Esophagus squamous epithelium (tissue), 5 donors: ENCODE measurements around the gene EPB41L1. TPM values are rescaled to one million over a fixed set of nuclear protein-coding genes. Genes with fewer than 3 reads are reported as not detected.

Source experiments
- DNase-seq: peaks from one replicate; lab custom pipeline; 2025; lab: John Stamatoyannopoulos, UW
- H3K27ac ChIP-seq, 4 donors: fragments of 200-600 bp; sonication (generic); one replicate each; pipeline ENCODE4 v1.5.1; 2016 to 2019; ENCODE audit warnings: mild to moderate bottlenecking in 1 of 4
- H3K27me3 ChIP-seq, 4 donors: fragments of 200-600 bp; sonication (generic); 1 replicate in 3 of 4; 2 replicates in 1 of 4; pipeline versions ENCODE4 v1.5.1 to v1.6.0; 2017 to 2021; ENCODE audit warnings: antibody characterized with exemption in 1 of 4
- H3K36me3 ChIP-seq, 3 donors: fragments of 200-600 bp; sonication (generic); one replicate each; pipeline ENCODE4 v1.5.1; 2016 to 2019
- H3K4me1 ChIP-seq, 3 donors: fragments of 200-600 bp; sonication (generic); one replicate each; pipeline ENCODE4 v1.5.1; 2017 to 2019
- H3K4me3 ChIP-seq, 4 donors: fragments of 200-600 bp; sonication (generic); 1 replicate in 3 of 4; 2 replicates in 1 of 4; pipeline ENCODE4 v1.5.1; 2016 to 2019; ENCODE audit warnings: mild to moderate bottlenecking in 2 of 4, moderate library complexity in 1 of 4
- H3K9me3 ChIP-seq, 3 donors: fragments of 200-600 bp; sonication (generic); one replicate each; pipeline ENCODE4 v1.5.1; 2016 to 2019
- POLR2A ChIP-seq, 4 donors: fragments of 450-650 bp; IDR thresholded peaks; one replicate each; pipeline ENCODE4 v1.6.1; 2017; ENCODE audit warnings: antibody characterized with exemption in 4 of 4, mild to moderate bottlenecking in 4 of 4, moderate library complexity in 3 of 4
- WGBS, 2 donors: methylation state at CpG; one replicate each; pipeline ENCODE4 v1.1.5; 2018; 5-methylcytosine and 5-hydroxymethylcytosine counted together
- intact Hi-C: fragments of 100-400 bp; cut with DNase I; formaldehyde crosslinking; loops from one replicate; pipeline ENCODE4 v1.15.0; 2022
- total RNA-seq, 4 donors: library from RNA; depleted of rRNA; stranded (reverse); fragments of >200 nt; gene quantifications; one replicate each; pipeline ENCODE4 v1.1.0, GENCODE V29; 2016
- TF ChIP-seq, protein P1 (sequence below), 6 experiments: fragments of 450-650 bp in 4 of 6; fragments of 200-600 bp in 2 of 6; sonication (generic) in 2 of 6; IDR thresholded peaks; one replicate each; pipeline ENCODE4 v1.5.1; 2016 to 2019; ENCODE audit warnings: antibody characterized with exemption in 6 of 6, mild to moderate bottlenecking in 4 of 6, moderate library complexity in 4 of 6
- donor health status: DM: yes; HTN: yes; CAD: no.

Gene EPB41L1
- total RNA-seq, 4 donors from 2014 or later = 39.1 to 112 (median 85.7) TPM

DNA sequence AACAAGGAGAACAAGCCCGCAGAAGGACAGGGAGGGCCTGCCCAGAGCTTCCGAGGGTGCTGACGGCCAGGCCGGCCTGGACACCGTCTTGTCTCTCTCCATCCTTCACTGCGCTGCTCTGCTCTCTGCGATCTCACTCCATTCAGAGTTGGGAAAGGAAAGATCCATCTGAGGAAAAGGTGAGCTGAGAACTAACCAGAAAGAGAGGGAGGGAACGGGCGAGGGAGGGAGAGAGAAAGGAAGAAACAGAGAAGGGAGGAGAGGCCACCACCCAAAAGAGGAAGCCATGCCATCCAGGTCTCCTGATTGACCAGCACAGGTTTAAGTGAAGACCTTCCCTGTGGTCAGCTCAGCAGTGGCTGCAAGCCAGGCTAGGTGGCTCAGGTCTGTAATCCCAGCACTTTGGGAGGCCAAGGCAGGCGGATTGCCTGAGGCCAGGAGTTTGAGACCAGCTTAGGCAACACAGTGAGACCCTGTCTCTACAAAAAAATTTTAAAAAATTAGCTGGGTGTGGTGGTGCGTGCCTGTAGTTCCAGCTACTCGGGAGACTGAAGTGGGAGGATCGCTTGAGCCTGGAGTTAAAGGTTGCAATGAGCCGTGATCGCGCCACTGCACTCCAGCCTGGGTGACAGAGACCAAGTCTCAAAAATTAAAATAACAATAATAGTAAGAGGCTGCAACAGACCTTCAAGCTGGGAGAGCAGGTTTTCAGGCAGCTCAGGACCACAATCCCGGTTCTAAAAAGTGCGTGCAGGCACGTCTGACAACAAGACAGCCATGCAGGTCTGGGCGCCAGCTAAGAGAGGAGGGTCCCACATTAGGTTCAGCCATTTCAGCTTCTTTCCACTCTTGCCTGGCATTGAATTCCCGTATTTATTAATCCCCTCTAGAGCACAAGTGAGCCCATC lies 117.4 kb downstream of the EPB41L1 start:
- 82 to 87% methylated on average over 19 to 20 of the region's 21 CpGs for WGBS, 2 donors
- no peak for DNase-seq
- no peaks in the 10 kb centered on the region for H3K4me1 ChIP-seq
- TF ChIP-seq, protein P1, sequence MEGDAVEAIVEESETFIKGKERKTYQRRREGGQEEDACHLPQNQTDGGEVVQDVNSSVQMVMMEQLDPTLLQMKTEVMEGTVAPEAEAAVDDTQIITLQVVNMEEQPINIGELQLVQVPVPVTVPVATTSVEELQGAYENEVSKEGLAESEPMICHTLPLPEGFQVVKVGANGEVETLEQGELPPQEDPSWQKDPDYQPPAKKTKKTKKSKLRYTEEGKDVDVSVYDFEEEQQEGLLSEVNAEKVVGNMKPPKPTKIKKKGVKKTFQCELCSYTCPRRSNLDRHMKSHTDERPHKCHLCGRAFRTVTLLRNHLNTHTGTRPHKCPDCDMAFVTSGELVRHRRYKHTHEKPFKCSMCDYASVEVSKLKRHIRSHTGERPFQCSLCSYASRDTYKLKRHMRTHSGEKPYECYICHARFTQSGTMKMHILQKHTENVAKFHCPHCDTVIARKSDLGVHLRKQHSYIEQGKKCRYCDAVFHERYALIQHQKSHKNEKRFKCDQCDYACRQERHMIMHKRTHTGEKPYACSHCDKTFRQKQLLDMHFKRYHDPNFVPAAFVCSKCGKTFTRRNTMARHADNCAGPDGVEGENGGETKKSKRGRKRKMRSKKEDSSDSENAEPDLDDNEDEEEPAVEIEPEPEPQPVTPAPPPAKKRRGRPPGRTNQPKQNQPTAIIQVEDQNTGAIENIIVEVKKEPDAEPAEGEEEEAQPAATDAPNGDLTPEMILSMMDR (IDR thresholded peaks at IDR 0.05) = no peak
- no peak for TF ChIP-seq POLR2A (IDR thresholded peaks at IDR 0.05)
- intact Hi-C loops = no loop called here
- H3K27me3 ChIP-seq = peaks cover 0 to 38% (median 0%) of the 10 kb centered on the region in 4 donors
- H3K9me3 ChIP-seq = no peaks in the 10 kb centered on the region
- no peak overlapping the region for H3K27ac ChIP-seq
- H3K36me3 ChIP-seq = no peaks in the 10 kb centered on the region
- H3K4me3 ChIP-seq = no peak overlapping the region

DNA sequence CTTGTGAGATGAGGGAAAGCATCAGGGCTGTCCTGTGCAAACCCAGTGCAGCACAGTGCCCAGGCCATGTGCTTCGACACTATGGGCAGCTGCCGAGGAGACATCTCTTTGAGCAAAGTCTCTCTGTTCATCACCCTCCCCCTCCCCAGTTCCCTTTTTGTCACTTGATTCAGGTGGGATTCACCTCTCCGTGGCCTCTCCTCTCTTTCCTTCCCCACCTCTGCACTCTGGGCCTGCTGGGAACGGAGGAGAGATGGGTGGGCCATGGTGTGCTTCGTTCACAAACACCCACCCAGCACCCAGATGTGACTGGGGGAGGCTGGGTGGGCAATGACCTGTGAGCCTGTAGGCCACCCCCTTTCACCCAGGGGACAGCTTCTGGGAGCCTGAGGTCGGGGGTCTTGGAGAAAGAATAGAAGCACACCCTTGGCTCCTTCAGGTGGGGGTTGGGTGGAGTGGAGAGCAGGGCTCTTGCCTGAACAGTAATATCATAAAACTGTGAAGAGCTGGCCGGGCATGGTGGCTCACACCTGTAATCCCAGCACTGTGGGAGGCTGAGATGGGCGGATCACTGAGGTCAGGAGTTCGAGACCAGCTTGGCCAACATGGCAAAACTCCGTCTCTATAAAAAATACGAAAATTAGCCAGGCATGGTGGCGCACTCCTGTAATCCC lies 118.1 kb downstream of the EPB41L1 start:
- intact Hi-C loops = no loop called here
- 73 to 80% methylated on average over 10 to 11 of the region's 12 CpGs for WGBS, 2 donors
- Histone ChIP-seq H3K36me3 (no peaks in the 10 kb centered on the region), H3K27ac (no peak overlapping the region), H3K4me3 (no peak overlapping the region), H3K4me1 (no peaks in the 10 kb centered on the region), H3K9me3 (no peaks in the 10 kb centered on the region), H3K27me3 (peaks cover 0 to 42% (median 0%) of the 10 kb centered on the region in 4 donors)
- no peak for DNase-seq
- TF ChIP-seq, protein P1 (IDR thresholded peaks at IDR 0.05) = no peak
- no peak for TF ChIP-seq POLR2A (IDR thresholded peaks at IDR 0.05)

DNA sequence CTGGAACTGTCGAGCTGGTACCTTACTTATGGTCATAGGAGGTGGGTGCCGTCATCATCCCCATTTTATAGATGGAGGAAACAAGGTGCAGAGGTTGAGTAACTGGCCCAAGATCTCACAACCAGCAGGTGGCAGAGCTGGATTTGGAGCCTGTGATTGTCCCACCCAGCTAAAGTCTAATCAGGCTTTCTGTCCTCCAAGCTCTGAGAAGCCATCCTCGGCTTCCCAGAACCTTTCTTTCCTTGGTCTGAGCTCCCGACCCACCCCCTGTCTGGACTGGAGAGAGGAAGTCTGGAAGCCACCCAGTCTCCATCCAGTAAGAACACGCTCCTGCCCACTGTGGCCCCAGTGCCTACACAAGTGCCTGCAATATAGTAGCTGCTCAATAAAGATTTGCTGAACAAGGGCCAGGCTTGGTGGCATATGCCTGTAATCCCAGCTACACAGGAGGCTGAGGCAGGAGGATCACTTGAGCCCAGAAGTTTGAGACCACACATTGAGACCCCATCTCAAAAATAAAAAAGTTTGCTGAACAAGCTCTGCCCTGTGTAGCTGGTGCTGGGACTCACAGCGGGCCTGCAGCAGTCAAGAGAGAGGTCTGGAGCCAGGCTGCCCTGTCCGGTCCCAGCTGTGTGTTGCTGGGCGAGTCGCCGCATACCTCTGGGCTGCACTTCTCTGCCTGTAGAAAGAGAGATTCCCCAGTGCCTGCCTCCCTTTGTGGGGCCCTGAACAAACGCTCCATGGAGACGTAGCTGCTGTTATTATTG lies 119.1 kb downstream of the EPB41L1 start:
- Histone ChIP-seq H3K9me3 (no peaks in the 10 kb centered on the region), H3K4me3 (no peak overlapping the region), H3K4me1 (no peaks in the 10 kb centered on the region), H3K27ac (no peak overlapping the region), H3K27me3 (peaks cover 0 to 51% (median 0%) of the 10 kb centered on the region in 4 donors), H3K36me3 (no peaks in the 10 kb centered on the region)
- intact Hi-C loops = no loop called here
- DNase-seq = no peak
- WGBS, 2 donors = 55 to 74% methylated on average over 5 to 8 of the region's 12 CpGs
- TF ChIP-seq, protein P1 (IDR thresholded peaks at IDR 0.05) = peak in 1 of 6 experiments; percentile 47
- TF ChIP-seq POLR2A (IDR thresholded peaks at IDR 0.05) = no peak

DNA sequence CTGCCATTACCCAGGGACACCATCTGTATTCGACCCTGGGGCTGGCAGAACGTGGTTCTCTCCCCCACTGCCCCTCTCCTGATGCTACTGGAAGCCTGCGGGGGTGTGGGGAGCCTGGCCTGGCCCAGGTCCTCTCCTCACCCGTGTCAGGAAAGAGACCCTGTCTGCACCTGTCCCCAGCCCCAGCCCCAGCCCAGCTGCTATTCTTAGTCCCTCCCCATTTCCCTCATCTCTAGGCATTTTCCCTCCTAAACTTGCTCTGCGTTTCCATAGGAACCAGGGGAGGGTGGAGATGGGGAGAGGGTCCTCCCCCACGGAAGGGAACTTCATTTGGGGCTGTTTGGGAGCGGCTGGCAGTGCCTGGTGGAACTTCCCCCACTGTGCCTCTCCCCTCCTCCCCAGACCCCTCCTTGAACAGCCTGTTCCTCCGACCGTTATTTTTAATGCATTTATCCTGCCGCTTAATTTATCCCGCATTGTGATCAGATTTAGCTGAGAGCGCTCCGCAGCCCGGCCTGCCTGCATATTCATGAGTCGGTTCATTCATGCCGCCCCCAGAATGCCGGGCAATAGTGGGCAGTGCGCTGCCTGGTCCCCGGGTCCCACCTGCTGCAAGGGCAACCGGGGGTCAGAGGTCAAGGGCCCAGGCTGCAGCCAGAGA lies 119.8 kb downstream of the EPB41L1 start:
- peaks cover 0 to 58% (median 0%) of the 10 kb centered on the region in 4 donors for H3K27me3 ChIP-seq
- no peaks in the 10 kb centered on the region for H3K36me3 ChIP-seq
- intact Hi-C loops = no loop called here
- DNase-seq = no peak
- WGBS, 2 donors = 21 to 45% methylated on average over 4 to 15 of the region's 20 CpGs
- H3K4me1 ChIP-seq = no peaks in the 10 kb centered on the region
- TF ChIP-seq, protein P1 (IDR thresholded peaks at IDR 0.05) = no peak
- TF ChIP-seq POLR2A (IDR thresholded peaks at IDR 0.05) = no peak
- no peak overlapping the region for H3K4me3 ChIP-seq
- H3K27ac ChIP-seq = no peak overlapping the region
- no peaks in the 10 kb centered on the region for H3K9me3 ChIP-seq
